ENCODE results near the gene CXADR. TPM values are rescaled to one million over a fixed set of nuclear protein-coding genes. Genes with fewer than 3 reads are reported as not detected.

CXADR gene
- total RNA-seq, 1 experiment from 2014 or later: 7.9 TPM

DNA sequence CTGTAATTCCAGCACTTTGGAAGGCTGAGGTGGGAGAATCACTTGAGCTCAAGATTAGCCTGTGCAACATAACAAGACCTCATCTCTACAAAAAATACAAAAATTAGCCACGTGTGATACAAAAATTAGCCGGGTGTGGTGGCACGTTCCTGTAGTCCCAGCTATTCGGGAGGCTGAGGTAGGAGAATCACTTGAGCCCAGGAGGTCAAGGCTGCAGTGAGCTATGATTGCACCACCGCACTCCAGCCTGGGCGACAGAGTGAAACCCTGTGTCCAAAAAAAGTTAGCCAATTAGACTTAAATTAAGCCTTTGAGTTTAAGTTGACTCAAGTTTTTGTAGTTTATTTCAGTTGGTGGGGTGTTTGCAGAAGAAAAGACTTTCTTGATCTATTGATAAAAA, 11.8 kb downstream of the CXADR start:
- Mint-ChIP-seq H3K27me3 (ENCODE audit: insufficient read depth, unreplicated experiment) (no peaks in the 10 kb centered on the region), H3K4me3 (ENCODE audit: unreplicated experiment) (no peak overlapping the region), H3K27ac (ENCODE audit: low read depth, unreplicated experiment) (no peak overlapping the region), H3K9me3 (ENCODE audit: unreplicated experiment) (no peaks in the 10 kb centered on the region), H3K4me1 (ENCODE audit: insufficient read depth, unreplicated experiment) (peaks cover 11% of the 10 kb centered on the region), H3K36me3 (ENCODE audit: insufficient read depth, unreplicated experiment) (no peaks in the 10 kb centered on the region)
- DNase-seq (ENCODE audit: unreplicated experiment): no peak
- BruUV-seq (replicated peaks): no TSS peak
- ChIA-PET POLR2A (interaction anchor here (0.9 kb wide), 1 partner anchor 9 kb away, joined by 3 read pairs; no protein-coding TSS in a partner anchor), CTCF (interaction anchor here (0.6 kb wide), 1 partner anchor 106 kb away, joined by 3 read pairs; no protein-coding TSS in a partner anchor)
- intact Hi-C loops (cut with micrococcal nuclease): no loop called here
- TF ChIP-seq, protein P1, sequence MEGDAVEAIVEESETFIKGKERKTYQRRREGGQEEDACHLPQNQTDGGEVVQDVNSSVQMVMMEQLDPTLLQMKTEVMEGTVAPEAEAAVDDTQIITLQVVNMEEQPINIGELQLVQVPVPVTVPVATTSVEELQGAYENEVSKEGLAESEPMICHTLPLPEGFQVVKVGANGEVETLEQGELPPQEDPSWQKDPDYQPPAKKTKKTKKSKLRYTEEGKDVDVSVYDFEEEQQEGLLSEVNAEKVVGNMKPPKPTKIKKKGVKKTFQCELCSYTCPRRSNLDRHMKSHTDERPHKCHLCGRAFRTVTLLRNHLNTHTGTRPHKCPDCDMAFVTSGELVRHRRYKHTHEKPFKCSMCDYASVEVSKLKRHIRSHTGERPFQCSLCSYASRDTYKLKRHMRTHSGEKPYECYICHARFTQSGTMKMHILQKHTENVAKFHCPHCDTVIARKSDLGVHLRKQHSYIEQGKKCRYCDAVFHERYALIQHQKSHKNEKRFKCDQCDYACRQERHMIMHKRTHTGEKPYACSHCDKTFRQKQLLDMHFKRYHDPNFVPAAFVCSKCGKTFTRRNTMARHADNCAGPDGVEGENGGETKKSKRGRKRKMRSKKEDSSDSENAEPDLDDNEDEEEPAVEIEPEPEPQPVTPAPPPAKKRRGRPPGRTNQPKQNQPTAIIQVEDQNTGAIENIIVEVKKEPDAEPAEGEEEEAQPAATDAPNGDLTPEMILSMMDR (IDR thresholded peaks at IDR 0.05; ENCODE audit: unreplicated experiment): no peak

DNA sequence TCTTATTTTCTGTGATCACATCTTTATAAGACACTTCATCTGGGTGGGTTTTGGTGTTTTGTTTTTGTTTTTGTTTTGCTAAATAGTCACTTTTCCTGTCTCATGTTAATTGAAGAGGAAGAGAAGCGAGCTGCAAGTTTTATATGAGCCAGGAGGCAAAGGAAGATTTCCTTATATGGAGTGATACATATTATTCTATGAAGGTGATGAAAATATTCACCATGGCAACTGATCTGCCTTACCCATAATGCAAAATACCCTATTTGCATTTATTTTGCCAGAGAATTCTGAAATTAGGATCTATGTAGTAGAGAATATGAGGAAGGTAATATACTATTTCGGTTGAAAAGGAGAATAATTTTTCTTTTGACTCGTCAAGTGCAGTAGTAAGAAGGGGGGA, 13.9 kb downstream of the CXADR start:
- ChIA-PET POLR2A (interaction anchor here (1.1 to 1.7 kb wide), 6 partner anchors 9 to 140 kb away, joined by 3 to 7 read pairs (median 3); no protein-coding TSS in a partner anchor), CTCF (interaction anchor here (0.5 kb wide), 1 partner anchor 234 kb away, joined by 3 read pairs; no protein-coding TSS in a partner anchor)
- TF ChIP-seq, protein P1 (IDR thresholded peaks at IDR 0.05; ENCODE audit: unreplicated experiment): no peak
- Mint-ChIP-seq H3K27me3 (ENCODE audit: insufficient read depth, unreplicated experiment) (no peaks in the 10 kb centered on the region), H3K4me3 (ENCODE audit: unreplicated experiment) (no peak overlapping the region), H3K27ac (ENCODE audit: low read depth, unreplicated experiment) (no peak overlapping the region), H3K36me3 (ENCODE audit: insufficient read depth, unreplicated experiment) (no peaks in the 10 kb centered on the region), H3K9me3 (ENCODE audit: unreplicated experiment) (no peaks in the 10 kb centered on the region), H3K4me1 (ENCODE audit: insufficient read depth, unreplicated experiment) (peaks cover 11% of the 10 kb centered on the region)
- DNase-seq (ENCODE audit: unreplicated experiment): no peak
- intact Hi-C loops (cut with micrococcal nuclease): no loop called here
- BruUV-seq (replicated peaks): no TSS peak

DNA sequence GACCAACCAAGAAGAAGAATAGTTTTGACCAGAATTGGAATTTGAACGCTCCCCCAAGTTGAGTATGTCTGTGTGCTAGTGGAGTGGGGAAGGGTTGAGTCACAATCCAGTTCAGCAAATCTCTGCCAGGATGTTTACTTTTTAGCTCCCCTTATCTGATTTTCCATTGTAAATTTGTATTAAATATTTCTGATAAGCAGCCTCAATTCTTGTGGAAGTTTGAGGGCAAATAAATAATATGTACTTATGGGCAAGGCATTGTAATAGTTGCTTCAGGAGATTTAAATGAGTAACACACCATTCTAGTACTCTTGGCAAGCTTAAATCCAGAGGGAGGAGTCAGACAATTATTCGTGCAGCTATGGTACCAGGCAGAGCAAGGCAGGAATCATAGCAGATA, 14.4 kb downstream of the CXADR start:
- CTCF ChIA-PET: interaction anchor here (0.8 to 1.7 kb wide), 2 partner anchors 115 to 140 kb away, joined by 3 to 9 read pairs; no protein-coding TSS in a partner anchor
- Mint-ChIP-seq H3K27ac (ENCODE audit: low read depth, unreplicated experiment) (no peak overlapping the region), H3K4me1 (ENCODE audit: insufficient read depth, unreplicated experiment) (peaks cover 14% of the 10 kb centered on the region), H3K9me3 (ENCODE audit: unreplicated experiment) (no peaks in the 10 kb centered on the region), H3K4me3 (ENCODE audit: unreplicated experiment) (no peak overlapping the region), H3K27me3 (ENCODE audit: insufficient read depth, unreplicated experiment) (no peaks in the 10 kb centered on the region), H3K36me3 (ENCODE audit: insufficient read depth, unreplicated experiment) (no peaks in the 10 kb centered on the region)
- POLR2A ChIA-PET: interaction anchor here (1.1 to 1.7 kb wide), 5 partner anchors 8 to 55 kb away, joined by 3 to 7 read pairs (median 3); no protein-coding TSS in a partner anchor
- TF ChIP-seq, protein P1 (IDR thresholded peaks at IDR 0.05; ENCODE audit: unreplicated experiment): no peak
- no TSS peak for BruUV-seq (replicated peaks)
- intact Hi-C loops (cut with micrococcal nuclease): no loop called here
- DNase-seq (ENCODE audit: unreplicated experiment): peak; percentile 25

DNA sequence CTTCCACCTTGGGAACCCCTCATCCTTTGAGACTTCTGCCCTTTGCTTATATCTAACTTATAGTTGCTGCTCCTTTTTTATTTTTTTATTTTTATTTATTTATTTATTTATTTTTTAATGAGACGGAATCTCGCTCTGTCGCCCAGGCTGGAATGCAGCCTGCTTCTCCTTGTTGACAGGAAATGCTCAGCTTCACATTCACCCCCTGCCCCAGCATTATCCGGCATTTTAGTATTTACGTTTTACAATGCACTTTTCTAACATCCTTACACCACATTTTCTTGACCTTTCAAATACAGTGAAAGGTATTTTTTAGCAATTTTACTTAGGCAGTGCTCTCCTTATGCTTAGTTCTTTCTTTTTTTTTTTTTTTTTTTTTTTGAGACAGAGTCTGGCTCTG, 14.9 kb downstream of the CXADR start:
- Mint-ChIP-seq H3K36me3 (ENCODE audit: insufficient read depth, unreplicated experiment) (no peaks in the 10 kb centered on the region), H3K27ac (ENCODE audit: low read depth, unreplicated experiment) (no peak overlapping the region), H3K4me1 (ENCODE audit: insufficient read depth, unreplicated experiment) (peaks cover 15% of the 10 kb centered on the region), H3K27me3 (ENCODE audit: insufficient read depth, unreplicated experiment) (no peaks in the 10 kb centered on the region), H3K4me3 (ENCODE audit: unreplicated experiment) (no peak overlapping the region), H3K9me3 (ENCODE audit: unreplicated experiment) (no peaks in the 10 kb centered on the region)
- intact Hi-C loops (cut with micrococcal nuclease): no loop called here
- TF ChIP-seq, protein P1 (IDR thresholded peaks at IDR 0.05; ENCODE audit: unreplicated experiment): no peak
- POLR2A ChIA-PET: interaction anchor here (1.1 to 1.6 kb wide), 3 partner anchors 9 to 55 kb away, joined by 3 to 5 read pairs (median 3); no protein-coding TSS in a partner anchor
- no TSS peak for BruUV-seq (replicated peaks)
- DNase-seq (ENCODE audit: unreplicated experiment): no peak
- CTCF ChIA-PET: interaction anchor here (0.8 to 1.7 kb wide), 2 partner anchors 114 to 140 kb away, joined by 3 to 9 read pairs; no protein-coding TSS in a partner anchor

All from MCF 10A (cell line).